SK-N-SH (cell line): ENCODE data around the gene RASGRF2.

Experiments used
- CTCF ChIP-seq: fragments of 200-600 bp; sonication (generic); IDR thresholded peaks from 2 replicates; pipeline ENCODE4 v1.6.1; 2017; ENCODE audit warnings: antibody characterized with exemption, mild to moderate bottlenecking, moderate library complexity
- FOSL2 ChIP-seq: IDR thresholded peaks from 2 replicates; pipeline ENCODE4 v1.4.0; 2012; ENCODE audit warnings: low read depth, mild to moderate bottlenecking, moderate library complexity, borderline replicate concordance
- RFX5 ChIP-seq: IDR thresholded peaks from 2 replicates; pipeline ENCODE4 v1.6.1; 2012; ENCODE audit warnings: mild to moderate bottlenecking, improper control_type of control experiment, low read length
- TAF1 ChIP-seq: IDR thresholded peaks from 2 replicates; pipeline ENCODE4 v1.6.1; 2012; ENCODE audit warnings: low read depth, mild to moderate bottlenecking, low read length, moderate library complexity, borderline replicate concordance

DNA sequence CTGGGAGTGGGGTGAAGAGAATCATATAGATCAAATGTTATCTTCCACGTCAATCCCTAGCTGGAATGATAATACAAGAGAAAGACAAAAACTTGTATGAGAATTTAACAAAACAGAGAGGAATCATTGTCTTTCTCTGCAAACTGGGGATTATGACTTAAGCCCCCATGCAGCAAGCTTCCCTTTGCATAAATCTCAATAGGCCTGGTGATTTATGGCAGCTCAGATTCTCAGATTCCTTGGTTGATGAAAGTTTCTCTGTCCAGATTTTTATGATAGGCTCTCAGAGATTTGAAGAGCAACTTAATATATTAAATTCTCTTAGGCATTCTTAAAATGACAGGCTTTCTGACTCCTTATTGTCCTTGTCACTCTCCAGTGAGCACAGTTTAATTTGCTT lies 56.0 kb downstream of the RASGRF2 start:
- TF ChIP-seq FOSL2: no peak
- TF ChIP-seq TAF1: no peak
- TF ChIP-seq RFX5: no peak
- TF ChIP-seq CTCF: no peak
